ENCODE results near the gene DDX51.

DNA sequence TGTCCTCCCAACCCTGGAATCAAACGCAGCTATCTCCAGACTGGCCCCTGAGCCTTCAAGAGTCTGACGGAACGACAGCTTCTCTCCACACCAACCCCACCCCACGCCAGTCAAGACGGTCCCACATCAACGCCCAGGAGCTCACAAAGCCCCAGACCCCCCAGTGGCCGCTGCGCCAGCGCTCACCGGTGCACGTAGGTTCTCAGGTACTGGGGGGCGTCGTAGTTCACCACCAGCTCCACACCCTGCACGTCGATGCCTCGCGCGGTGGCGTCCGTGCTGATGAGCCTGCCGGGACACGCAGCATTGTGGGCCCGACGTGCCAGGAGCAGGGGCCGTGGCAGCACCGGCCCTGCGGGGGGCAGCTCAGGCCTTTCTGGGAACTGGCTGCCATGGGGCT, 4.2 kb downstream of the DDX51 start:
- TF ChIP-seq CTCF (IDR thresholded peaks at IDR 0.05; ENCODE audit: insufficient read depth, low read length) (no peak), REST (IDR thresholded peaks at IDR 0.05; ENCODE audit: insufficient replicate concordance, low read depth) (no peak), POLR2AphosphoS5 (IDR thresholded peaks at IDR 0.05; ENCODE audit: low read depth) (no peak)
